C4-2B (cell line): Measurements from ENCODE around the gene GJA9.

Source experiments
- CTCF ChIP-seq: fragments of 450-650 bp; conservative IDR thresholded peaks from 2 replicates; pipeline ENCODE4 v1.5.1; 2017; ENCODE audit warnings: mild to moderate bottlenecking
- ZFX ChIP-seq: fragments of 450-650 bp; IDR thresholded peaks from 2 replicates; pipeline ENCODE4 v1.6.1; 2017

DNA sequence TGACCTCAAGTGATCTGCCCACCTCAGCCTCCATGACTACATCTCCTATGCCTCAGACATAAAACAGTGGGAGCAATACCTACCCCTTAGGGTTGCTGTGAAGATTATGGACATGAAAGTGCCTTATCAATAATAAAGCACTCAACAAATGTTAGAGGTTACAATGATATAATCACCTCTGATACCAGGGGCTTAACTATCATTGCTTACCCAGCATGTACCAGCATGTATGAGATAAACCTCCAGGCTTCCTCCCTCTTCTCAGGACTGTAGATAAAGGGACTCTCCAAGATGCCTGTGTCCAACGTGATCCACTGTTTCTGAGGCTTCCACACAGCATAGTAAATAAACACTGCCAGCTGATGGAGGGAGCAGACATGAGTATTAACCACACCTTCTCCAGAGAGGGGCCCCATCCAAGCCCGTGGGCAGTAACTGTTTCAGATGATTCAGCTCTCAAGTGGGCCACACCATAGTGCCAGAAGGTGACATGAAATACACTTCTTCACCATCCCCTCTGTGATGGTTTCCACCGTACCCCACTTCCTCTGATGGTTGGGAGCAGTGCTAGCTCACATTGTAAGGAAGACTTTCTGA, 34.1 kb upstream of the GJA9 start:
- no peak for TF ChIP-seq CTCF
- no peak for TF ChIP-seq ZFX
